HEK293T (cell line): Measurements from ENCODE around the gene ZC3H4.

Experiments
- ARNT ChIP-seq: fragments of 450-650 bp; IDR thresholded peaks from 2 replicates; pipeline ENCODE4 v1.6.1; 2017; ENCODE audit warnings: mild to moderate bottlenecking
- BHLHE40 ChIP-seq: fragments of 450-650 bp; IDR thresholded peaks from 2 replicates; pipeline ENCODE4 v1.6.1; 2016; ENCODE audit warnings: mild to moderate bottlenecking, moderate library complexity, borderline replicate concordance
- ELF4 ChIP-seq: fragments of 450-650 bp; IDR thresholded peaks from 2 replicates; pipeline ENCODE4 v1.6.1; 2017; ENCODE audit warnings: antibody characterized with exemption
- FOXA1 ChIP-seq: fragments of 450-650 bp; IDR thresholded peaks from 2 replicates; pipeline ENCODE4 v1.6.1; 2016; ENCODE audit warnings: mild to moderate bottlenecking
- FOXK2 ChIP-seq: fragments of 450-650 bp; IDR thresholded peaks from 2 replicates; pipeline ENCODE4 v1.6.1; 2016; ENCODE audit warnings: mild to moderate bottlenecking
- FOXM1 ChIP-seq: fragments of 450-650 bp; IDR thresholded peaks from 2 replicates; pipeline ENCODE4 v1.6.1; 2017; ENCODE audit warnings: mild to moderate bottlenecking, borderline replicate concordance
- HDGF ChIP-seq: fragments of 450-650 bp; IDR thresholded peaks from 2 replicates; pipeline ENCODE4 v1.6.1; 2017; ENCODE audit warnings: antibody characterized with exemption, borderline replicate concordance
- L3MBTL2 ChIP-seq: fragments of 450-650 bp; conservative IDR thresholded peaks from 2 replicates; pipeline ENCODE4 v1.6.1; 2016; ENCODE audit warnings: mild to moderate bottlenecking
- LEF1 ChIP-seq: fragments of 450-650 bp; IDR thresholded peaks from 2 replicates; pipeline ENCODE4 v1.6.1; 2017; ENCODE audit warnings: mild to moderate bottlenecking, borderline replicate concordance
- SP1 ChIP-seq: fragments of 450-650 bp; IDR thresholded peaks from 2 replicates; pipeline ENCODE4 v1.6.1; 2017
- SUZ12 ChIP-seq: fragments of 450-650 bp; IDR thresholded peaks from 2 replicates; pipeline ENCODE4 v1.6.1; 2016; ENCODE audit warnings: mild to moderate bottlenecking
- TARDBP ChIP-seq: fragments of 450-650 bp; IDR thresholded peaks from 2 replicates; pipeline ENCODE4 v1.6.1; 2016
- ZNF384 ChIP-seq: fragments of 450-650 bp; IDR thresholded peaks from 2 replicates; pipeline ENCODE4 v1.6.1; 2016
- TF ChIP-seq, protein P1 (sequence below): fragments of 450-650 bp; IDR thresholded peaks from 2 replicates; pipeline ENCODE4 v1.6.1; 2016

- TF ChIP-seq, protein P1, sequence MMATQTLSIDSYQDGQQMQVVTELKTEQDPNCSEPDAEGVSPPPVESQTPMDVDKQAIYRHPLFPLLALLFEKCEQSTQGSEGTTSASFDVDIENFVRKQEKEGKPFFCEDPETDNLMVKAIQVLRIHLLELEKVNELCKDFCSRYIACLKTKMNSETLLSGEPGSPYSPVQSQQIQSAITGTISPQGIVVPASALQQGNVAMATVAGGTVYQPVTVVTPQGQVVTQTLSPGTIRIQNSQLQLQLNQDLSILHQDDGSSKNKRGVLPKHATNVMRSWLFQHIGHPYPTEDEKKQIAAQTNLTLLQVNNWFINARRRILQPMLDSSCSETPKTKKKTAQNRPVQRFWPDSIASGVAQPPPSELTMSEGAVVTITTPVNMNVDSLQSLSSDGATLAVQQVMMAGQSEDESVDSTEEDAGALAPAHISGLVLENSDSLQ: no peak
- no peak for TF ChIP-seq L3MBTL2
- no peak for TF ChIP-seq ZNF384
- no peak for TF ChIP-seq FOXK2
- TF ChIP-seq TARDBP: no peak
- TF ChIP-seq SP1: no peak
- no peak for TF ChIP-seq BHLHE40
- TF ChIP-seq SUZ12: no peak
- no peak for TF ChIP-seq ELF4
- TF ChIP-seq FOXM1: no peak
- no peak for TF ChIP-seq FOXA1
- TF ChIP-seq LEF1: no peak
- TF ChIP-seq ARNT: no peak
- TF ChIP-seq HDGF: no peak
These were observed 48.3 kb downstream of the ZC3H4 start for GRCh38 chr19:47065242-47065641.
